ENCODE results near the gene SRF. TPM values are rescaled to one million over a fixed set of nuclear protein-coding genes. Genes with fewer than 3 reads are reported as not detected.

Gene SRF
- total and polyA plus RNA-seq, 9 donors = 21.0 to 73.3 (median 32.3) TPM

GRCh38 chr6:43205849-43206248 lies 34.8 kb downstream of the SRF start:
- H3K27ac ChIP-seq = no peak overlapping the region
- H3K4me1 ChIP-seq (ENCODE audit: insufficient read depth) = no peaks in the 10 kb centered on the region
- no peaks in the 10 kb centered on the region for H3K9me3 ChIP-seq
- intact Hi-C loops (cut with DNase I) = no loop called here
- H3K27me3 ChIP-seq = no peaks in the 10 kb centered on the region
- no peak overlapping the region for H3K4me3 ChIP-seq
- TF ChIP-seq CTCF (IDR thresholded peaks at IDR 0.05) (no peak), POLR2A (IDR thresholded peaks at IDR 0.05) (no peak), EP300 (IDR thresholded peaks at IDR 0.05) (no peak)
- peak in 1 of 5 donors; percentile 7 for DNase-seq
- 92 to 95% (median 95%) methylated on average over 10 of the region's 10 CpGs for WGBS, 3 donors
- H3K36me3 ChIP-seq = no peaks in the 10 kb centered on the region

GRCh38 chr6:43207286-43207685 lies 36.2 kb downstream of the SRF start:
- no peaks in the 10 kb centered on the region for H3K4me1 ChIP-seq (ENCODE audit: insufficient read depth)
- no peak overlapping the region for H3K4me3 ChIP-seq
- WGBS, 3 donors = 87 to 95% (median 93%) methylated on average over 2 of the region's 2 CpGs
- no peaks in the 10 kb centered on the region for H3K27me3 ChIP-seq
- H3K9me3 ChIP-seq = no peaks in the 10 kb centered on the region
- H3K36me3 ChIP-seq = no peaks in the 10 kb centered on the region
- intact Hi-C loops (cut with DNase I) = no loop called here
- no peak overlapping the region for H3K27ac ChIP-seq
- TF ChIP-seq CTCF (IDR thresholded peaks at IDR 0.05) (no peak), EP300 (IDR thresholded peaks at IDR 0.05) (no peak), POLR2A (IDR thresholded peaks at IDR 0.05) (no peak)
- DNase-seq = no peak

- H3K4me1 ChIP-seq (ENCODE audit: insufficient read depth) = no peaks in the 10 kb centered on the region
- no peaks in the 10 kb centered on the region for H3K9me3 ChIP-seq
- H3K27ac ChIP-seq = no peak overlapping the region
- H3K27me3 ChIP-seq = no peaks in the 10 kb centered on the region
- 81 to 88% (median 81%) methylated on average over 1 of the region's 1 CpG for WGBS, 3 donors
- no peaks in the 10 kb centered on the region for H3K36me3 ChIP-seq
- no peak overlapping the region for H3K4me3 ChIP-seq
- TF ChIP-seq POLR2A (IDR thresholded peaks at IDR 0.05) = no peak
- intact Hi-C loops (cut with DNase I) = no loop called here
- DNase-seq = no peak
Measured at GRCh38 chr6:43211955-43212354, 40.9 kb downstream of the SRF start.

GRCh38 chr6:43213431-43213830 lies 42.4 kb downstream of the SRF start:
- Histone ChIP-seq H3K27ac (no peak overlapping the region), H3K4me3 (no peak overlapping the region), H3K27me3 (no peaks in the 10 kb centered on the region), H3K9me3 (no peaks in the 10 kb centered on the region), H3K36me3 (no peaks in the 10 kb centered on the region), H3K4me1 (ENCODE audit: insufficient read depth) (no peaks in the 10 kb centered on the region)
- intact Hi-C loops (cut with DNase I) = no loop called here
- no peak for TF ChIP-seq POLR2A (IDR thresholded peaks at IDR 0.05)
- no peak for TF ChIP-seq EP300 (IDR thresholded peaks at IDR 0.05)
- no peak for TF ChIP-seq CTCF (IDR thresholded peaks at IDR 0.05)
- 81 to 83% (median 82%) methylated on average over 11 of the region's 11 CpGs for WGBS, 3 donors
- peak in 1 of 5 donors; percentile 6 for DNase-seq

- intact Hi-C loops (cut with DNase I) = no loop called here
- no peak for TF ChIP-seq CTCF (IDR thresholded peaks at IDR 0.05)
- WGBS, 3 donors = 93 to 96% (median 94%) methylated on average over 8 of the region's 8 CpGs
- Histone ChIP-seq H3K27me3 (no peaks in the 10 kb centered on the region), H3K4me1 (ENCODE audit: insufficient read depth) (no peaks in the 10 kb centered on the region), H3K9me3 (no peaks in the 10 kb centered on the region), H3K4me3 (no peak overlapping the region), H3K36me3 (no peaks in the 10 kb centered on the region), H3K27ac (no peak overlapping the region)
- peak in 1 of 5 donors; percentile 10 for DNase-seq
Measured at GRCh38 chr6:43215066-43215465, 44.0 kb downstream of the SRF start.
